HepG2 (cell line): ENCODE measurements around the gene NUBP2.

Source experiments
- CEBPB ChIP-seq: IDR thresholded peaks from 2 replicates; pipeline ENCODE4 v1.6.1; 2011; ENCODE audit warnings: low read depth, low read length, improper control_type of control experiment, borderline replicate concordance
- ERF ChIP-seq: IDR thresholded peaks from 2 replicates; pipeline ENCODE4 v1.6.1; 2018; ENCODE audit warnings: missing biosample characterization, missing genetic modification reagents
- FOXK1 ChIP-seq: sonication (generic); formaldehyde crosslinking; IDR thresholded peaks from 2 replicates; pipeline ENCODE4 v1.4.0; 2020; ENCODE audit warnings: low read depth, missing genetic modification reagents, borderline replicate concordance
- NKX3-1 ChIP-seq: sonication (generic); formaldehyde crosslinking; IDR thresholded peaks from 2 replicates; pipeline ENCODE4 v1.5.0; 2020; ENCODE audit warnings: missing genetic modification reagents

DNA sequence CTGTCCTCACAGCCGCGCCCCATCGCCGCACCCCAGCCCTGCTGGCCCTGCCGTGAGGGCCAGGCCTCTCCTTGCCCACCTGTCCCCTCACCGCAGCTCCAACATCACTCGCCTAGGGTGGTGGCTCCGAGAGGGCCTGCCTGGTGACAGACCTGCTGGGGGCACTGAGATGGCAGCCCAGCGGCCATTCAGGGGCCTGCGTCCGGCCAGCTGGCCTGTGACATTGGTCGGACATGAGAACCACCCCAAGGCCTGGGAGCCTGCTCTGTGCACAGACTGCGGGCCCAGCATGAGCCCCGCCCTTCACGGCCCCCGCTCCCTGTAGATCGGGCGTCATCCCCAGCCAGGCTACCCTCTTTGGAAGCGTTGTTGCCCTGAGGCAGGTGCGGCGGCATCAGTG is 23.2 kb upstream of the NUBP2 start:
- no peak for TF ChIP-seq FOXK1 (CRISPR knock-in tag)
- no peak for TF ChIP-seq NKX3-1 (CRISPR knock-in tag)
- no peak for TF ChIP-seq ERF (CRISPR knock-in tag)
- no peak for TF ChIP-seq CEBPB
